WTC11 (cell line): ENCODE results near the gene CIP2A. TPM values are rescaled to one million over a fixed set of nuclear protein-coding genes. Genes with fewer than 3 reads are reported as not detected.

Experiments used
- ATAC-seq: fragments of 200-7000 bp; cut with Tn5 transposase; 2 replicates; pipeline ENCODE4 v1.10.0; 2021; ENCODE audit warnings: mild to moderate bottlenecking, moderate library complexity
- CTCF ChIA-PET: fragments of 300-600 bp; sonication (Branson Sonifier 250); formaldehyde crosslinking; loops from one replicate; lab custom pipeline; 2021; ENCODE audit warnings: antibody characterized with exemption; lab: Charles Lee
- POLR2A ChIA-PET: fragments of 350-600 bp; sonication (Branson Sonifier 250); formaldehyde crosslinking; loops from one replicate; lab custom pipeline; 2021; ENCODE audit warnings: antibody characterized with exemption; lab: Charles Lee
- DNase-seq: peaks from one replicate; pipeline ENCODE4 v3.0.0; 2021; ENCODE audit warnings: low spot score
- H3K27ac Mint-ChIP-seq: 2 replicates; pipeline ENCODE4 v1.8.0; 2021; ENCODE audit warnings: mixed read lengths
- H3K27me3 Mint-ChIP-seq: 2 replicates; pipeline ENCODE4 v1.8.0; 2021; ENCODE audit warnings: low read depth, mild to moderate bottlenecking, moderate library complexity, mixed read lengths
- H3K36me3 Mint-ChIP-seq: 2 replicates; pipeline ENCODE4 v1.8.0; 2021; ENCODE audit warnings: mixed read lengths
- H3K4me1 Mint-ChIP-seq: 2 replicates; pipeline ENCODE4 v1.8.0; 2022; ENCODE audit warnings: mixed read lengths
- H3K4me3 Mint-ChIP-seq: 2 replicates; pipeline ENCODE4 v1.8.0; 2021; ENCODE audit warnings: mild to moderate bottlenecking, moderate library complexity, mixed read lengths
- H3K9me3 Mint-ChIP-seq: 2 replicates; pipeline ENCODE4 v1.8.0; 2021; ENCODE audit warnings: mixed read lengths
- CREB1 ChIP-seq: sonication (generic); formaldehyde crosslinking; IDR thresholded peaks from 2 replicates; pipeline ENCODE4 v1.8.0; 2023; ENCODE audit warnings: mild to moderate bottlenecking, missing genetic modification reagents
- FOXJ3 ChIP-seq: sonication (generic); formaldehyde crosslinking; IDR thresholded peaks from 2 replicates; pipeline ENCODE4 v1.9.0; 2021; ENCODE audit warnings: missing genetic modification reagents, mild to moderate bottlenecking, borderline replicate concordance
- GABPB1 ChIP-seq: sonication (generic); formaldehyde crosslinking; IDR thresholded peaks from 2 replicates; pipeline ENCODE4 v1.8.1; 2023; ENCODE audit warnings: mild to moderate bottlenecking, missing genetic modification reagents
- GRHL2 ChIP-seq: fragments of 250-450 bp; sonication (Bioruptor Pico); IDR thresholded peaks from 2 replicates; pipeline ENCODE4 v1.8.0; 2022; ENCODE audit warnings: mild to moderate bottlenecking, moderate library complexity; ENCODE audit not compliant: insufficient replicate concordance, severe bottlenecking
- NFATC4 ChIP-seq: fragments of 250-450 bp; sonication (Bioruptor Pico); IDR thresholded peaks from 2 replicates; pipeline ENCODE4 v1.9.0; 2021; ENCODE audit warnings: mild to moderate bottlenecking
- NFE2L1 ChIP-seq: sonication (generic); formaldehyde crosslinking; IDR thresholded peaks from 2 replicates; pipeline ENCODE4 v1.8.1; 2023; ENCODE audit warnings: missing genetic modification reagents
- RORB ChIP-seq: fragments of 250-450 bp; sonication (Bioruptor Pico); IDR thresholded peaks from 2 replicates; pipeline ENCODE4 v1.9.0; 2021; ENCODE audit warnings: mild to moderate bottlenecking
- STAT6 ChIP-seq: sonication (generic); formaldehyde crosslinking; conservative IDR thresholded peaks from 2 replicates; pipeline ENCODE4 v1.8.1; 2023; ENCODE audit warnings: mild to moderate bottlenecking, low read depth, missing genetic modification reagents, moderate library complexity
- TP53 ChIP-seq: sonication (generic); formaldehyde crosslinking; IDR thresholded peaks from 2 replicates; pipeline ENCODE4 v1.8.1; 2023; ENCODE audit warnings: mild to moderate bottlenecking, missing genetic modification reagents
- ZNF121 ChIP-seq: sonication (generic); formaldehyde crosslinking; IDR thresholded peaks from 2 replicates; pipeline ENCODE4 v1.8.0; 2023; ENCODE audit warnings: missing genetic modification reagents
- ZNF138 ChIP-seq: sonication (generic); formaldehyde crosslinking; conservative IDR thresholded peaks from 2 replicates; pipeline ENCODE4 v1.8.1; 2022; ENCODE audit warnings: mild to moderate bottlenecking, moderate library complexity, missing genetic modification reagents
- ZNF396 ChIP-seq: fragments of 250-450 bp; sonication (Bioruptor Pico); IDR thresholded peaks from 2 replicates; pipeline ENCODE4 v1.8.0; 2021; ENCODE audit warnings: mild to moderate bottlenecking, moderate library complexity, borderline replicate concordance
- ZNF423 ChIP-seq: fragments of 250-450 bp; sonication (Bioruptor Pico); IDR thresholded peaks from 2 replicates; pipeline ENCODE4 v2.1.2; 2022; ENCODE audit warnings: mild to moderate bottlenecking, moderate library complexity
- ZNF671 ChIP-seq: fragments of 250-450 bp; sonication (Bioruptor Pico); IDR thresholded peaks from 2 replicates; pipeline ENCODE4 v1.8.0; 2021; ENCODE audit warnings: mild to moderate bottlenecking
- total RNA-seq: library from RNA; stranded (reverse); gene quantifications from 3 replicates; pipeline ENCODE4 v1.2.3, GENCODE V29; 2021
- TF ChIP-seq, protein P1 (sequence below): sonication (generic); formaldehyde crosslinking; IDR thresholded peaks from 2 replicates; pipeline ENCODE4 v1.8.1; 2022; ENCODE audit warnings: low read depth, missing genetic modification reagents, borderline replicate concordance
- TF ChIP-seq, protein P2 (sequence below): fragments of 250-450 bp; sonication (Bioruptor Pico); IDR thresholded peaks from 2 replicates; pipeline ENCODE4 v2.1.2; 2022; ENCODE audit warnings: mild to moderate bottlenecking, moderate library complexity
- TF ChIP-seq, protein P3 (sequence below): fragments of 250-450 bp; sonication (Bioruptor Pico); IDR thresholded peaks from 2 replicates; pipeline ENCODE4 v1.9.0; 2021; ENCODE audit warnings: moderate library complexity, mild to moderate bottlenecking, inconsistent platforms, borderline replicate concordance
- TF ChIP-seq, protein P4 (sequence below): sonication (generic); formaldehyde crosslinking; IDR thresholded peaks from 2 replicates; pipeline ENCODE4 v1.8.0; 2022; ENCODE audit warnings: mild to moderate bottlenecking, missing genetic modification reagents

CIP2A gene
- total RNA-seq, 1 experiment from 2014 or later, result 32.8 TPM

- no peak overlapping the region for H3K4me3 Mint-ChIP-seq
- ChIA-PET CTCF (no interaction called here), POLR2A (interaction anchor here (1.0 to 1.2 kb wide), 2 partner anchors 10 kb away, joined by 3 read pairs; partner anchors contain the start of genes CIP2A and DZIP3)
- TF ChIP-seq ZNF671 (no peak), NFE2L1 (CRISPR knock-in tag) (no peak)
- H3K36me3 Mint-ChIP-seq, result peaks cover 6% of the 10 kb centered on the region
- no peak overlapping the region for H3K27ac Mint-ChIP-seq
- peaks cover 5% of the 10 kb centered on the region; the same call in 1 of the 2 replicates for H3K9me3 Mint-ChIP-seq
- no peak for ATAC-seq
- no peak for DNase-seq
- no peaks in the 10 kb centered on the region; the same call in 1 of the 2 replicates for H3K27me3 Mint-ChIP-seq
- peaks cover 23% of the 10 kb centered on the region for H3K4me1 Mint-ChIP-seq
These were observed 10.6 kb upstream of the CIP2A start for GRCh38 chr3:108599677-108600409.

DNA sequence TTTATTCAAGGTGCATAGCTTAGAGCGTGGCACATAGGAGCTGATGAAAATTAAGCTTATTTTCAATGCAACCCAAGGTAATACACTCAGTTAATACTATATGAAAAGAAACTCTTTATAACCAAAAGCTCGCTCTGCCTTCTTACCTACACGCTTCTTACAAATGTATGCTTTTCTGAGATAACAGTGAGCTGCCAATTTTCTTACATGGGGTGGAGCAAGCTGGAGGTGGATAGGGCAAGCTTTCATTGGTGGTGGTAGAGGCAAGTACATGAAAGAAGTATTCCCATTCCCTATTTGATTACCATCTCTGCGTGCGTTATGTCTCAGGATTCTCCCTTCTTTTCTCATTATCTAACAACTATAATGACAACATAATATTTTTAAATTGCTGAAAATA is 9.1 kb upstream of the CIP2A start:
- no peak for TF ChIP-seq NFATC4 (CRISPR knock-in tag)
- TF ChIP-seq RORB (CRISPR knock-in tag), result no peak
- TF ChIP-seq ZNF423 (CRISPR knock-in tag), result no peak
- TF ChIP-seq ZNF138, result no peak
- no peak for TF ChIP-seq ZNF396 (CRISPR knock-in tag)
- TF ChIP-seq, protein P1, sequence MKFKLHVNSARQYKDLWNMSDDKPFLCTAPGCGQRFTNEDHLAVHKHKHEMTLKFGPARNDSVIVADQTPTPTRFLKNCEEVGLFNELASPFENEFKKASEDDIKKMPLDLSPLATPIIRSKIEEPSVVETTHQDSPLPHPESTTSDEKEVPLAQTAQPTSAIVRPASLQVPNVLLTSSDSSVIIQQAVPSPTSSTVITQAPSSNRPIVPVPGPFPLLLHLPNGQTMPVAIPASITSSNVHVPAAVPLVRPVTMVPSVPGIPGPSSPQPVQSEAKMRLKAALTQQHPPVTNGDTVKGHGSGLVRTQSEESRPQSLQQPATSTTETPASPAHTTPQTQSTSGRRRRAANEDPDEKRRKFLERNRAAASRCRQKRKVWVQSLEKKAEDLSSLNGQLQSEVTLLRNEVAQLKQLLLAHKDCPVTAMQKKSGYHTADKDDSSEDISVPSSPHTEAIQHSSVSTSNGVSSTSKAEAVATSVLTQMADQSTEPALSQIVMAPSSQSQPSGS (CRISPR knock-in tag), result no peak
- TF ChIP-seq ZNF121, result no peak
- TF ChIP-seq, protein P2, sequence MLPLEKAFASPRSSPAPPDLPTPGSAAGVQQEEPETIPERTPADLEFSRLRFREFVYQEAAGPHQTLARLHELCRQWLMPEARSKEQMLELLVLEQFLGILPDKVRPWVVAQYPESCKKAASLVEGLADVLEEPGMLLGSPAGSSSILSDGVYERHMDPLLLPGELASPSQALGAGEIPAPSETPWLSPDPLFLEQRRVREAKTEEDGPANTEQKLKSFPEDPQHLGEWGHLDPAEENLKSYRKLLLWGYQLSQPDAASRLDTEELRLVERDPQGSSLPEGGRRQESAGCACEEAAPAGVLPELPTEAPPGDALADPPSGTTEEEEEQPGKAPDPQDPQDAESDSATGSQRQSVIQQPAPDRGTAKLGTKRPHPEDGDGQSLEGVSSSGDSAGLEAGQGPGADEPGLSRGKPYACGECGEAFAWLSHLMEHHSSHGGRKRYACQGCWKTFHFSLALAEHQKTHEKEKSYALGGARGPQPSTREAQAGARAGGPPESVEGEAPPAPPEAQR (CRISPR knock-in tag), result no peak
- TF ChIP-seq GRHL2 (CRISPR knock-in tag), result no peak
- TF ChIP-seq, protein P3, sequence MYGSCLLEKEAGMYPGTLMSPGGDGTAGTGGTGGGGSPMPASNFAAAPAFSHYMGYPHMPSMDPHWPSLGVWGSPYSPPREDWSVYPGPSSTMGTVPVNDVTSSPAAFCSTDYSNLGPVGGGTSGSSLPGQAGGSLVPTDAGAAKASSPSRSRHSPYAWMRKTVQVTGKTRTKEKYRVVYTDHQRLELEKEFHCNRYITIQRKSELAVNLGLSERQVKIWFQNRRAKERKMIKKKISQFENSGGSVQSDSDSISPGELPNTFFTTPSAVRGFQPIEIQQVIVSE (CRISPR knock-in tag), result no peak
- TF ChIP-seq TP53 (CRISPR knock-in tag), result no peak
- TF ChIP-seq, protein P4, sequence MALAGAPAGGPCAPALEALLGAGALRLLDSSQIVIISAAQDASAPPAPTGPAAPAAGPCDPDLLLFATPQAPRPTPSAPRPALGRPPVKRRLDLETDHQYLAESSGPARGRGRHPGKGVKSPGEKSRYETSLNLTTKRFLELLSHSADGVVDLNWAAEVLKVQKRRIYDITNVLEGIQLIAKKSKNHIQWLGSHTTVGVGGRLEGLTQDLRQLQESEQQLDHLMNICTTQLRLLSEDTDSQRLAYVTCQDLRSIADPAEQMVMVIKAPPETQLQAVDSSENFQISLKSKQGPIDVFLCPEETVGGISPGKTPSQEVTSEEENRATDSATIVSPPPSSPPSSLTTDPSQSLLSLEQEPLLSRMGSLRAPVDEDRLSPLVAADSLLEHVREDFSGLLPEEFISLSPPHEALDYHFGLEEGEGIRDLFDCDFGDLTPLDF (CRISPR knock-in tag), result no peak
- no peak for TF ChIP-seq GABPB1 (CRISPR knock-in tag)
- TF ChIP-seq FOXJ3 (CRISPR knock-in tag), result no peak
- TF ChIP-seq CREB1 (CRISPR knock-in tag), result no peak
- no peak for TF ChIP-seq STAT6
- TF ChIP-seq, all 79 proteins: peak for 0
- CTCF ChIA-PET, result interaction anchor here (0.5 to 1.2 kb wide), 2 partner anchors 9 to 10 kb away, joined by 3 to 6 read pairs; partner anchors contain the start of genes CIP2A and DZIP3
- no peaks in the 10 kb centered on the region for H3K9me3 Mint-ChIP-seq

More for the DNA sequence above, 9.1 kb upstream of the CIP2A start:
- POLR2A ChIA-PET, result interaction anchor here (0.8 kb wide), 1 partner anchor 9 kb away, joined by 5 read pairs; the partner anchor contains the start of genes CIP2A and DZIP3
- peaks cover 16% of the 10 kb centered on the region for H3K4me1 Mint-ChIP-seq
- DNase-seq (no peak), ATAC-seq (no peak)
- 0 out of 2 replicates have a peak, but pooled peaks cover 4% of the 10 kb centered on the region for H3K36me3 Mint-ChIP-seq
- no peak overlapping the region for H3K4me3 Mint-ChIP-seq
- no peaks in the 10 kb centered on the region; the same call in 1 of the 2 replicates for H3K27me3 Mint-ChIP-seq
- H3K27ac Mint-ChIP-seq, result no peak overlapping the region
